ENCODE data around the gene C5AR1. TPM values are rescaled to one million over a fixed set of nuclear protein-coding genes. Genes with fewer than 3 reads are reported as not detected.
"Not testable (repeated sequence)": the region's sequence is repeated elsewhere in the genome, so short reads cannot be mapped to it uniquely, and the experiment has no call there.

The C5AR1 gene
- total RNA-seq, 2 experiments from 2014 or later = 1.1 TPM; not detected in 1

DNA sequence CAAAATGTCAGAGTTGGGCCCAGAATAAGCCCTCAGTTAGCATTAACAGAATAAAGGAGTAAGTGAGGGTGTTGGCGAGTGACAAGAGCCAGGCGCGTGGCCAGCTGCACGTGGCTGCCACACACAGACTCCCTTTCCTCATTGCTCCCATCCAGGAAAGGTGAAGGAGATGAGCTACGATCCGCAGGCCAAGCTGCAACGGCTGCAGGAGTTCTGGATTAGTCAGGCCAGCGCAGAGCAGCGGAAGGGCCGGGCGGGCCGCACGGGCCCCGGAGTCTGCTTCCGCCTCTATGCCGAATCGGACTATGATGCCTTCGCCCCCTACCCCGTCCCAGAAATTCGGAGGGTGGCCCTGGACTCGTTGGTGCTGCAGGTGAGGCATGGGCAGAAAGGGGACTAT is 52.7 kb downstream of the C5AR1 start:
- H2AFZ ChIP-seq (ENCODE audit: low read length) = no peak overlapping the region
- TF ChIP-seq EZH2phosphoT487 (IDR thresholded peaks at IDR 0.05; ENCODE audit: borderline replicate concordance, low read depth, low read length) = no peak
- TF ChIP-seq, protein P1, sequence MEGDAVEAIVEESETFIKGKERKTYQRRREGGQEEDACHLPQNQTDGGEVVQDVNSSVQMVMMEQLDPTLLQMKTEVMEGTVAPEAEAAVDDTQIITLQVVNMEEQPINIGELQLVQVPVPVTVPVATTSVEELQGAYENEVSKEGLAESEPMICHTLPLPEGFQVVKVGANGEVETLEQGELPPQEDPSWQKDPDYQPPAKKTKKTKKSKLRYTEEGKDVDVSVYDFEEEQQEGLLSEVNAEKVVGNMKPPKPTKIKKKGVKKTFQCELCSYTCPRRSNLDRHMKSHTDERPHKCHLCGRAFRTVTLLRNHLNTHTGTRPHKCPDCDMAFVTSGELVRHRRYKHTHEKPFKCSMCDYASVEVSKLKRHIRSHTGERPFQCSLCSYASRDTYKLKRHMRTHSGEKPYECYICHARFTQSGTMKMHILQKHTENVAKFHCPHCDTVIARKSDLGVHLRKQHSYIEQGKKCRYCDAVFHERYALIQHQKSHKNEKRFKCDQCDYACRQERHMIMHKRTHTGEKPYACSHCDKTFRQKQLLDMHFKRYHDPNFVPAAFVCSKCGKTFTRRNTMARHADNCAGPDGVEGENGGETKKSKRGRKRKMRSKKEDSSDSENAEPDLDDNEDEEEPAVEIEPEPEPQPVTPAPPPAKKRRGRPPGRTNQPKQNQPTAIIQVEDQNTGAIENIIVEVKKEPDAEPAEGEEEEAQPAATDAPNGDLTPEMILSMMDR (conservative IDR thresholded peaks at IDR 0.05; ENCODE audit: low read length) = no peak
- DNase-seq (ENCODE audit: low spot score) = no peak
- H3K9me2 ChIP-seq (ENCODE audit: insufficient read depth, low read length) = no peaks in the 10 kb centered on the region
- intact Hi-C loops (cut with micrococcal nuclease; ENCODE audit: unreplicated experiment) = no loop called here
- no peaks in the 10 kb centered on the region for H4K20me1 ChIP-seq (ENCODE audit: insufficient read depth, low read length)
- H3K36me3 ChIP-seq (ENCODE audit: insufficient read depth, low read length) = peaks cover 88% of the 10 kb centered on the region
- no peaks in the 10 kb centered on the region for H3K79me2 ChIP-seq (ENCODE audit: insufficient read depth, low read depth, low read length)
- no peak overlapping the region for H3K27ac ChIP-seq (ENCODE audit: low read depth, low read length, poor library complexity, severe bottlenecking)
- ChIA-PET POLR2A (no interaction called here), CTCF (ENCODE audit: unreplicated experiment) (no interaction called here)
- H3K9me3 ChIP-seq (ENCODE audit: low read length) = no peaks in the 10 kb centered on the region
- H3K4me3 ChIP-seq (ENCODE audit: low read depth, low read length, poor library complexity, severe bottlenecking) = no peak overlapping the region
- no peak overlapping the region for H3K4me2 ChIP-seq (ENCODE audit: low read length)
- H3K4me1 ChIP-seq (ENCODE audit: insufficient read depth, low read length, poor library complexity, severe bottlenecking) = no peaks in the 10 kb centered on the region
- no TSS peak for BruUV-seq (replicated peaks)

DNA sequence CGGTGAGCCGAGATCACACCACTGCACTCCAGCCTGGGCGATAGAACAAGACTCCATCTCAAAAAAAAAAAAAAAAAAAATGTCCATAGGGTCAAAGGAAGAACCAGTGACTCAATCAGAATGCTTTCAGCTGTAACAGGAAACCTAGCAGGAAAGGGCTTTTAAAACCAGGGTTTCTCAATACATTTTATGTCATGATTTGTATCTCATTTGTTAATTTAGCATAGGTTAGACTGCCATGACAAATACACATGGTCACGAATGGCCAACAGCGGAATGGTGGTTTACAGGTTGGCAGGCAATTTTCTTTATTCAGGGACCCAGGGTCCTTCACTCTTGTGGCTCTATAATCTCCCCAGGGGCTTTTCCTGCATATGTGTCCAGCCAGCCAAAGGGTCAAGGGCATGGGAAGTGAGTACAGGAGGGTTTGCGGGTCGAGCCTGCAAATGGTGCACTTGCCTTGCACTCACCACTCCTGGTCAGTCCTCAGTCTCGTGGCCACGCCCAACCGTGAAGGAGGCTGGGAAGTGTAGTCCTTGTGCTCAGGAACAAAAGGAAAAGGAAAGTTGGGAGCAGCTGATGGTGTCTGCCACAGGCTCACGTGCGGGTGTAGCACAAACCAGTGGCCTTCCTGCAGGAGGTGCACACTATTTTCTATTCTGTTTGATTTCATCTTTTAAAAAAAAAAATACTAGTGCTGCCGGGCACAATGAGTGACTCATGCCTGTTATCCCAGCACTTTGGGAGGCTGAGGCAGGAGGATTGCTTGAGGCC is 54.3 kb downstream of the C5AR1 start:
- H2AFZ ChIP-seq (ENCODE audit: low read length) = no peak overlapping the region
- no peak overlapping the region for H3K4me2 ChIP-seq (ENCODE audit: low read length)
- H3K4me1 ChIP-seq (ENCODE audit: insufficient read depth, low read length, poor library complexity, severe bottlenecking) = no peaks in the 10 kb centered on the region
- peaks cover 76% of the 10 kb centered on the region for H3K36me3 ChIP-seq (ENCODE audit: insufficient read depth, low read length)
- ChIA-PET POLR2A (interaction anchor here (1.2 kb wide), 1 partner anchor 15 kb away, joined by 3 read pairs; the partner anchor contains the start of gene DHX34), CTCF (ENCODE audit: unreplicated experiment) (no interaction called here)
- no peak overlapping the region for H3K4me3 ChIP-seq (ENCODE audit: low read depth, low read length, poor library complexity, severe bottlenecking)
- DNase-seq (ENCODE audit: low spot score) = no peak
- no peaks in the 10 kb centered on the region for H3K9me2 ChIP-seq (ENCODE audit: insufficient read depth, low read length)
- H3K9me3 ChIP-seq (ENCODE audit: low read length) = no peaks in the 10 kb centered on the region
- TF ChIP-seq, protein P1 (conservative IDR thresholded peaks at IDR 0.05; ENCODE audit: low read length) = no peak
- no peak for TF ChIP-seq EZH2phosphoT487 (IDR thresholded peaks at IDR 0.05; ENCODE audit: borderline replicate concordance, low read depth, low read length)
- intact Hi-C loops (cut with micrococcal nuclease; ENCODE audit: unreplicated experiment) = no loop called here
- H4K20me1 ChIP-seq (ENCODE audit: insufficient read depth, low read length) = no peaks in the 10 kb centered on the region
- H3K27ac ChIP-seq (ENCODE audit: low read depth, low read length, poor library complexity, severe bottlenecking) = no peak overlapping the region
- BruUV-seq (replicated peaks) = no TSS peak
- no peaks in the 10 kb centered on the region for H3K79me2 ChIP-seq (ENCODE audit: insufficient read depth, low read depth, low read length)

GRCh38 chr19:47365455-47365854 is 55.8 kb downstream of the C5AR1 start:
- H4K20me1 ChIP-seq (ENCODE audit: insufficient read depth, low read length); intact Hi-C loops (cut with micrococcal nuclease; ENCODE audit: unreplicated experiment); H3K79me2 ChIP-seq (ENCODE audit: insufficient read depth, low read depth, low read length); BruUV-seq (replicated peaks); POLR2A ChIA-PET; H3K4me3 ChIP-seq (ENCODE audit: low read depth, low read length, poor library complexity, severe bottlenecking); CTCF ChIA-PET (ENCODE audit: unreplicated experiment); H3K9me3 ChIP-seq (ENCODE audit: low read length); H3K9me2 ChIP-seq (ENCODE audit: insufficient read depth, low read length); H3K4me1 ChIP-seq (ENCODE audit: insufficient read depth, low read length, poor library complexity, severe bottlenecking); DNase-seq (ENCODE audit: low spot score); H2AFZ ChIP-seq (ENCODE audit: low read length); H3K4me2 ChIP-seq (ENCODE audit: low read length); H3K27ac ChIP-seq (ENCODE audit: low read depth, low read length, poor library complexity, severe bottlenecking): not testable (repeated sequence)
- peaks cover 76% of the 10 kb centered on the region for H3K36me3 ChIP-seq (ENCODE audit: insufficient read depth, low read length)
